ENCODE results near the gene CBARP. TPM values are rescaled to one million over a fixed set of nuclear protein-coding genes. Genes with fewer than 3 reads are reported as not detected.

Gene CBARP
- total and polyA plus RNA-seq, 11 donors = 0.60 to 2.2 (median 1.6) TPM

DNA sequence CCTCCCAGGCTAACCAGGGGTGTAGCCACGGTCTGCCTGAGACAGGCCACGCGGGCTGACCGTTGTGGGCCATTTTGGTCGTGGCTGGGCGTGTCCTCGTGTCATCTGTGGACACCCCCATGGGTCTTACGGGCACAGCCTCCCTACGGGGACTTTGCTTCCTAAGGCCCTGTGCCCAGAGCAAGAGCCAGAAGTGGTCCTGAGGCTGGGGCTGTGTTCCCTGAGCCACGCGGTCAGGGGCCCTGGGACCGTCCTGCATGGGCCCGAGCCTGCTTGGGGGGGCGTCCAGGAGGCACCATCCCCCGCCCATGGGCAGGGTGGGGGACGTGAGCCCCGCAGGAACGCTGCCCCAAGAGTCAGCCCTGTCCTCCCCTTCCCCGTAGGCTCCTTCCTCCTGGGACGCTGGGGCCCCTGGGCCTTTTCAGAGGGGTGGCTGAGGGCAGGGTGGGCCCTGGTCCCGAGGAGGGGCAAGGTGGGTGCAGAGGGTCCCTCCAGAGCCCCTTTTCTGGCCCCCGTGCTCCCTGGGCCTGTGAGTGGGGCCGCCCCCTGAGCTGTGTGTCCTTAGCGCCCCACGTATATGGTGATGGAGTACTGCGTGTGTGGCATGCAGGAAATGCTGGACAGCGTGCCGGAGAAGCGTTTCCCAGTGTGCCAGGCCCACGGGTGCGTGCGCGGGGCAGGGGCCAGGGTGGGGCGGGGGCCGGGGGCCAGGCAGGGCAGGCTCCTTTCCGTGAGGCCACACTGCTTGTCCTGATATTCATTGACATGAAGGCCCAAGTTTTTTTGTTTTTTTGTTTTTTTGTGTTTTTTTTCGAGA, 18.8 kb downstream of the CBARP start:
- Histone ChIP-seq H3K4me3 (no peak overlapping the region), H3K27me3 (no peaks in the 10 kb centered on the region), H3K9me3 (no peaks in the 10 kb centered on the region), H3K27ac (peak overlapping the region; percentile 69 to 96 (median 88)), H3K4me1 (peaks cover 17 to 92% (median 72%) of the 10 kb centered on the region in 12 donors), H3K36me3 (peaks cover 0 to 42% (median 37%) of the 10 kb centered on the region in 9 donors)
- 77 to 85% (median 81%) methylated on average over 25 to 37 of the region's 37 CpGs for WGBS, 4 donors
- ATAC-seq (no peak), DNase-seq (peak in 2 of 5 donors; percentile 9 to 55)
- TF ChIP-seq, protein P1, sequence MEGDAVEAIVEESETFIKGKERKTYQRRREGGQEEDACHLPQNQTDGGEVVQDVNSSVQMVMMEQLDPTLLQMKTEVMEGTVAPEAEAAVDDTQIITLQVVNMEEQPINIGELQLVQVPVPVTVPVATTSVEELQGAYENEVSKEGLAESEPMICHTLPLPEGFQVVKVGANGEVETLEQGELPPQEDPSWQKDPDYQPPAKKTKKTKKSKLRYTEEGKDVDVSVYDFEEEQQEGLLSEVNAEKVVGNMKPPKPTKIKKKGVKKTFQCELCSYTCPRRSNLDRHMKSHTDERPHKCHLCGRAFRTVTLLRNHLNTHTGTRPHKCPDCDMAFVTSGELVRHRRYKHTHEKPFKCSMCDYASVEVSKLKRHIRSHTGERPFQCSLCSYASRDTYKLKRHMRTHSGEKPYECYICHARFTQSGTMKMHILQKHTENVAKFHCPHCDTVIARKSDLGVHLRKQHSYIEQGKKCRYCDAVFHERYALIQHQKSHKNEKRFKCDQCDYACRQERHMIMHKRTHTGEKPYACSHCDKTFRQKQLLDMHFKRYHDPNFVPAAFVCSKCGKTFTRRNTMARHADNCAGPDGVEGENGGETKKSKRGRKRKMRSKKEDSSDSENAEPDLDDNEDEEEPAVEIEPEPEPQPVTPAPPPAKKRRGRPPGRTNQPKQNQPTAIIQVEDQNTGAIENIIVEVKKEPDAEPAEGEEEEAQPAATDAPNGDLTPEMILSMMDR (IDR thresholded peaks at IDR 0.05) = no peak
- no peak for TF ChIP-seq POLR2A (IDR thresholded peaks at IDR 0.05)
- intact Hi-C loops (cut with DNase I) = loop anchor here in 1 of 10 donors (2.0 kb wide), 1 partner anchor 22 kb away; the partner anchor contains the start of gene ATP5F1D

DNA sequence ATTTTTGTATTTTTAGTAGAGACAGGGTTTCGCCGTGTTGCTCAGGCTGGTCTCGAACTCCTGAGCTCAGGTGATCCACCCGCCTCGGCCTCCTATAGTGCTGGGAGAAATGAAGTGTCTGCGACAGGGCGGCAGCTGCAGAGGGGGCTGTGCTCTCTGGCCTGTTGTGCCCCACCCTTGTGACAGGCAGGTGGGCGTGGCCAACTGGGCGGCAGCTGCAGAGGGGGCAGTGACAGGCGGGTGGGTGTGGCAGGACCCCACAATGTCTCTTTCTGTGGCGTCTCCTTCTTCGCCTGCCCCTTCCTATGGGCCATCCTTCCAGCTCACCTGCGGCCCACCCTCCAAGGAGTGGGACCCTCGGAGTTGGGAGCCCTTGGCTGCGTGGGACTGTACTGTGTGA, 20.4 kb downstream of the CBARP start:
- peaks cover 21 to 96% (median 83%) of the 10 kb centered on the region in 12 donors for H3K4me1 ChIP-seq
- H3K27me3 ChIP-seq = no peaks in the 10 kb centered on the region
- intact Hi-C loops (cut with DNase I) = no loop called here
- 76 to 89% (median 82%) methylated on average over 11 to 15 of the region's 15 CpGs for WGBS, 4 donors
- peak overlapping the region; percentile 52 to 96 (median 87) for H3K27ac ChIP-seq
- H3K4me3 ChIP-seq = no peak overlapping the region
- TF ChIP-seq, protein P1 (IDR thresholded peaks at IDR 0.05) = no peak
- no peak for TF ChIP-seq POLR2A (IDR thresholded peaks at IDR 0.05)
- peaks cover 0 to 31% (median 24%) of the 10 kb centered on the region in 9 donors for H3K36me3 ChIP-seq
- peak in 1 of 5 donors; percentile 46 for DNase-seq
- H3K9me3 ChIP-seq = no peaks in the 10 kb centered on the region
- ATAC-seq = no peak

DNA sequence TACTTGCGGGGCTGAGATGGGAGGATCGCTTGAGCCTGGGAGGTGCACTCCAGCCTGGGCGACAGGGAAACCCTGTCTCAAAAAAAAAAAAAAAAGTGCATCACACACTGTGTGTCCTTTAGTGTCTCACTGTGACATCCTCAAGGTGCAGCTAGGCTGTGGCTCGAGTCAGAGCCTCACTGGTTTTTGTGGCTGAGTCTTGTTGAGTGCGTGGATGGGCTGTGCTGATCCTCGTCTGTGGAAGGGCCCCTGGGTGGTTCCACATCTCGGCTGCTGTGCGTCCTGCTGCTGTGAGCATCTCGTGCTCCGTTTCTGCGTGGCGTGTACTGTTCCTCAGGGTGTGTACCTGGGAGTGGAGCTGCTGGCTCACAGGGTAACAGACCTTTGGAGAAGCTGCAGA, 21.0 kb downstream of the CBARP start:
- Histone ChIP-seq H3K4me3 (no peak overlapping the region), H3K4me1 (peaks cover 21 to 97% (median 83%) of the 10 kb centered on the region in 12 donors), H3K9me3 (no peaks in the 10 kb centered on the region), H3K27me3 (no peaks in the 10 kb centered on the region), H3K27ac (peak overlapping the region in 11 of 12 donors; percentile 37 to 96 (median 87)), H3K36me3 (peaks cover 0 to 27% (median 18%) of the 10 kb centered on the region in 9 donors)
- intact Hi-C loops (cut with DNase I) = no loop called here
- TF ChIP-seq POLR2A (IDR thresholded peaks at IDR 0.05) = no peak
- TF ChIP-seq, protein P1 (IDR thresholded peaks at IDR 0.05) = no peak
- ATAC-seq (no peak), DNase-seq (no peak)
- 72 to 79% (median 77%) methylated on average over 12 of the region's 12 CpGs for WGBS, 4 donors
